Caco-2 (cell line): ENCODE data around the gene KRTAP9-4. TPM values are rescaled to one million over a fixed set of nuclear protein-coding genes. Genes with fewer than 3 reads are reported as not detected.

ENCODE experiments used
- BruUV-seq: library from RNA; stranded (reverse); fragments of 400-500 nt; replicated peaks from 2 replicates; lab custom pipeline; 2021; lab: Mats Ljungman, UMichigan
- CTCF ChIA-PET: fragments of 300-600 bp; sonication (Branson Sonifier 250); formaldehyde crosslinking; loops from one replicate; lab custom pipeline; 2022; ENCODE audit warnings: antibody characterized with exemption; lab: Charles Lee
- POLR2A ChIA-PET: fragments of 300-600 bp; sonication (Branson Sonifier 250); formaldehyde crosslinking; loops from one replicate; lab custom pipeline; 2022; ENCODE audit warnings: antibody characterized with exemption; lab: Charles Lee
- DNase-seq, 2 experiments: peaks; one replicate each; pipeline versions ENCODE4 v3.0.0 to v3.0.0-alpha.2; 2020 to 2022
- H3K27me3 ChIP-seq: replicated peaks from 2 replicates; pipeline ENCODE4 v1.6.0; 2011; ENCODE audit warnings: low read length; ENCODE audit not compliant: control insufficient read depth, insufficient read depth
- H3K36me3 ChIP-seq: 2 replicates; pipeline ENCODE4 v1.5.1; 2011; ENCODE audit warnings: low read length; ENCODE audit not compliant: control insufficient read depth, insufficient read depth
- H3K4me1 ChIP-seq: fragments of 250-450 bp; sonication (Bioruptor Pico); 2 replicates; pipeline ENCODE4 v1.5.1; 2020; ENCODE audit warnings: mild to moderate bottlenecking
- H3K4me3 ChIP-seq: 2 replicates; pipeline ENCODE4 v1.5.1; 2011; ENCODE audit warnings: low read depth, mild to moderate bottlenecking, control low read depth, low read length
- H3K9me3 ChIP-seq: fragments of 250-450 bp; sonication (Bioruptor Pico); 2 replicates; pipeline ENCODE4 v1.5.1; 2020; ENCODE audit warnings: mild to moderate bottlenecking, moderate library complexity
- H3K27ac Mint-ChIP-seq: one replicate; pipeline ENCODE4 v1.8.0; 2022; ENCODE audit warnings: mixed read lengths; ENCODE audit not compliant: unreplicated experiment
- H3K27me3 Mint-ChIP-seq: one replicate; pipeline ENCODE4 v1.8.0; 2022; ENCODE audit warnings: mixed read lengths; ENCODE audit not compliant: insufficient read depth, unreplicated experiment
- H3K36me3 Mint-ChIP-seq: one replicate; pipeline ENCODE4 v1.8.0; 2022; ENCODE audit warnings: mild to moderate bottlenecking, mixed read lengths; ENCODE audit not compliant: insufficient read depth, unreplicated experiment
- H3K4me1 Mint-ChIP-seq: one replicate; pipeline ENCODE4 v1.8.0; 2022; ENCODE audit warnings: low read depth, mixed read lengths; ENCODE audit not compliant: unreplicated experiment
- H3K4me3 Mint-ChIP-seq: one replicate; pipeline ENCODE4 v1.8.0; 2022; ENCODE audit warnings: mild to moderate bottlenecking, moderate library complexity, mixed read lengths; ENCODE audit not compliant: unreplicated experiment
- H3K9me3 Mint-ChIP-seq: one replicate; pipeline ENCODE4 v1.8.0; 2022; ENCODE audit warnings: mixed read lengths; ENCODE audit not compliant: unreplicated experiment
- intact Hi-C: fragments of 100-400 bp; cut with micrococcal nuclease; formaldehyde crosslinking; loops from one replicate; pipeline ENCODE4 v1.10.0; 2022; ENCODE audit not compliant: unreplicated experiment
- total RNA-seq: library from RNA; stranded (reverse); gene quantifications from 2 replicates; pipeline ENCODE4 v1.2.3, GENCODE V29; 2022
- TF ChIP-seq, protein P1 (sequence below), 2 experiments: fragments of 200-600 bp in 1 of 2; IDR thresholded peaks; 1 replicate in 1 of 2; 2 replicates in 1 of 2; pipeline versions ENCODE4 v1.5.1 to v1.8.0; 2011 to 2022; ENCODE audit warnings: antibody characterized with exemption in 1 of 2, control low read depth in 1 of 2, inconsistent platforms in 1 of 2, low read depth in 1 of 2, low read length in 1 of 2, mild to moderate bottlenecking in 1 of 2, moderate library complexity in 1 of 2; ENCODE audit not compliant: insufficient read depth in 1 of 2, severe bottlenecking in 1 of 2, unreplicated experiment in 1 of 2

KRTAP9-4 gene
- total RNA-seq, 1 experiment from 2014 or later, result not detected

DNA sequence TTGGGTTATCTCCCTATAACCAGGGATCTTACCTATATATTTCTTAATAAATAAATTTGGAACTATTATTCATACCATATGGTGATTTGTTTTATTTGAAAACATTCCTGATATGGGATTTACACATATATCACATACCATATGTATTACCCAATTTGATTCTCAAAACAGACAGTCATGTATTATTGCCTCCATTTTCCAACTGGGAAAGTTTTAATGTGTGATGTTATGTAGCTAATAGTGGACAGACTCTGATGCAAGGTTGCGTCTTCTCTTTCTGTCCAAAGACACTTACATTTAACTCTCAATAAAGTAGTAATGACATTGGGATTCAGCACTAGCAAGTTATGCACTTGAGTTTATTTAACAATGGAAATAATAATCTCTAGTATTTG, 6.8 kb downstream of the KRTAP9-4 start:
- TF ChIP-seq, protein P1, sequence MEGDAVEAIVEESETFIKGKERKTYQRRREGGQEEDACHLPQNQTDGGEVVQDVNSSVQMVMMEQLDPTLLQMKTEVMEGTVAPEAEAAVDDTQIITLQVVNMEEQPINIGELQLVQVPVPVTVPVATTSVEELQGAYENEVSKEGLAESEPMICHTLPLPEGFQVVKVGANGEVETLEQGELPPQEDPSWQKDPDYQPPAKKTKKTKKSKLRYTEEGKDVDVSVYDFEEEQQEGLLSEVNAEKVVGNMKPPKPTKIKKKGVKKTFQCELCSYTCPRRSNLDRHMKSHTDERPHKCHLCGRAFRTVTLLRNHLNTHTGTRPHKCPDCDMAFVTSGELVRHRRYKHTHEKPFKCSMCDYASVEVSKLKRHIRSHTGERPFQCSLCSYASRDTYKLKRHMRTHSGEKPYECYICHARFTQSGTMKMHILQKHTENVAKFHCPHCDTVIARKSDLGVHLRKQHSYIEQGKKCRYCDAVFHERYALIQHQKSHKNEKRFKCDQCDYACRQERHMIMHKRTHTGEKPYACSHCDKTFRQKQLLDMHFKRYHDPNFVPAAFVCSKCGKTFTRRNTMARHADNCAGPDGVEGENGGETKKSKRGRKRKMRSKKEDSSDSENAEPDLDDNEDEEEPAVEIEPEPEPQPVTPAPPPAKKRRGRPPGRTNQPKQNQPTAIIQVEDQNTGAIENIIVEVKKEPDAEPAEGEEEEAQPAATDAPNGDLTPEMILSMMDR (IDR thresholded peaks at IDR 0.05; ENCODE audit: insufficient read depth in 1 of 2, low read depth in 1 of 2, low read length in 1 of 2, severe bottlenecking in 1 of 2, unreplicated experiment in 1 of 2), result no peak
- DNase-seq, result no peak
- no peaks in the 10 kb centered on the region for H3K4me1 ChIP-seq
- intact Hi-C loops, result no loop called here
- ChIA-PET CTCF (no interaction called here), POLR2A (no interaction called here)
- Mint-ChIP-seq H3K9me3 (no peaks in the 10 kb centered on the region), H3K4me3 (no peak overlapping the region), H3K4me1 (peaks cover 6% of the 10 kb centered on the region), H3K27me3 (peaks cover 7% of the 10 kb centered on the region), H3K27ac (no peak overlapping the region), H3K36me3 (no peaks in the 10 kb centered on the region)
- H3K4me3 ChIP-seq, result no peak overlapping the region
- no peaks in the 10 kb centered on the region; the same call in 1 of the 2 replicates for H3K27me3 ChIP-seq
- no peaks in the 10 kb centered on the region for H3K9me3 ChIP-seq
- BruUV-seq, result no TSS peak
- H3K36me3 ChIP-seq, result no peaks in the 10 kb centered on the region

DNA sequence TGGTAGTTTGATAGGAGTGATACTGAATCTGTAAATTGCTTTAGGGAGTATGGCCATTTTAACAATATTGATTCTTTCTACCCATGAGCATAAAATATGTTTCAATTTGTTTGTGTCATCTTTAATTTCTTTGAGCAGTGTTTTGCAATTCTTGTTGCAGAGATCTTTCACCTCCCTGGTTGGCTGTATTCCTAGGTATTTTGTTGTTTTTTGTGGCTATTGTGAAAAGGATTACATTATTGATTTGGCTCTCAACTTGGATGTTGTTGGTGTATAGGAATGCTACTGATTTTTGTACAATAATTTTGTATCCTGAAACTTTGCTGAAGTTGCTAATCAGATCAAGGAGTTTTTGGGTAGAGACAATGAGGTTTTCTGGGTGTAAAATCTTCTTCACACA, 8.9 kb downstream of the KRTAP9-4 start:
- H3K27me3 Mint-ChIP-seq, result peaks cover 4% of the 10 kb centered on the region
- no peaks in the 10 kb centered on the region for H3K9me3 Mint-ChIP-seq

DNA sequence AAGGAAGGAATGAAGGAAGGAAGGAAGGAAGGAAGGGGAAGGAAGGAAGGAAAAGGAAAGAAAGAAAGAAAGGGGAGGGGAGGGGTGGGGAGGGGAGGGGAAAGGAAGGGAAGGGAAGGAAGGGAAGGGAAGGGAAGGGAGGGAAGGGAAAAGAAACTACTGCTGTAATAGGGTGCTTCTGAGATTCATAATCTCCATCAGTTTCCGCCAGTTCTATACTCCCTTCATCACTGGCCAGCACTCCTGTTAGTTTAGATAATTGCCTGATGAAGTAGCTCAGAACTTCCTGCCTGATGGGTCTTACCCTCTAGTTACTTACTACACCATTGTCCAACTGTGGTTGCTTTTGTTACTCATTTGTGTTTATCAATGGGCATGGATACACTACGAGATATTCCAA, 13.7 kb downstream of the KRTAP9-4 start:
- CTCF ChIA-PET, result no interaction called here
- intact Hi-C loops, result no loop called here

More for the DNA sequence above, 8.9 kb downstream of the KRTAP9-4 start:
- no peak overlapping the region for H3K4me3 ChIP-seq
- H3K27me3 ChIP-seq, result no peaks in the 10 kb centered on the region; the same call in 1 of the 2 replicates
- TF ChIP-seq, protein P1 (IDR thresholded peaks at IDR 0.05; ENCODE audit: insufficient read depth in 1 of 2, low read depth in 1 of 2, low read length in 1 of 2, severe bottlenecking in 1 of 2, unreplicated experiment in 1 of 2), result no peak
- DNase-seq, result no peak
- ChIA-PET POLR2A (no interaction called here), CTCF (no interaction called here)
- H3K36me3 Mint-ChIP-seq, result no peaks in the 10 kb centered on the region
- H3K4me1 ChIP-seq, result no peaks in the 10 kb centered on the region
- H3K9me3 ChIP-seq, result 0 out of 2 replicates have a peak, but pooled peaks cover 4% of the 10 kb centered on the region
- H3K36me3 ChIP-seq, result no peaks in the 10 kb centered on the region
- intact Hi-C loops, result no loop called here
- no peak overlapping the region for H3K4me3 Mint-ChIP-seq
- no peak overlapping the region for H3K27ac Mint-ChIP-seq
- no TSS peak for BruUV-seq
- peaks cover 6% of the 10 kb centered on the region for H3K4me1 Mint-ChIP-seq

More for the DNA sequence above, 13.7 kb downstream of the KRTAP9-4 start:
- Mint-ChIP-seq H3K4me1 (no peaks in the 10 kb centered on the region), H3K36me3 (no peaks in the 10 kb centered on the region), H3K27ac (no peak overlapping the region), H3K4me3 (no peak overlapping the region), H3K27me3 (no peaks in the 10 kb centered on the region), H3K9me3 (no peaks in the 10 kb centered on the region)
- Histone ChIP-seq H3K27me3 (no peaks in the 10 kb centered on the region), H3K36me3 (no peaks in the 10 kb centered on the region), H3K9me3 (0 out of 2 replicates have a peak, but pooled peaks cover 4% of the 10 kb centered on the region), H3K4me3 (no peak overlapping the region), H3K4me1 (no peaks in the 10 kb centered on the region)
- POLR2A ChIA-PET, result no interaction called here
- no peak for DNase-seq
- TF ChIP-seq, protein P1 (IDR thresholded peaks at IDR 0.05; ENCODE audit: insufficient read depth in 1 of 2, low read depth in 1 of 2, low read length in 1 of 2, severe bottlenecking in 1 of 2, unreplicated experiment in 1 of 2), result no peak
- no TSS peak for BruUV-seq
